GM19043 (cell line): ENCODE data around the gene CCL4.
A peak's percentile ranks its signal among the peaks of the same experiment; 100 is the strongest.
"Not testable (repeated sequence)": the region's sequence is repeated elsewhere in the genome, so short reads cannot be mapped to it uniquely, and the experiment has no call there.

Experiments used
- ATAC-seq: cut with Tn5 transposase; IDR thresholded peaks from one replicate; pipeline ENCODE4 v1.9.1; 2021; ENCODE audit warnings: low read depth; ENCODE audit not compliant: unreplicated experiment

CCL4 gene

GRCh38 chr17:36103401-36103975, at the start of gene CCL4:
Gene CCL4 (plus strand): TSS chr17:36103827. CDS start chr17:36103906, 79 bp downstream.
- ATAC-seq = peak; percentile 83

DNA sequence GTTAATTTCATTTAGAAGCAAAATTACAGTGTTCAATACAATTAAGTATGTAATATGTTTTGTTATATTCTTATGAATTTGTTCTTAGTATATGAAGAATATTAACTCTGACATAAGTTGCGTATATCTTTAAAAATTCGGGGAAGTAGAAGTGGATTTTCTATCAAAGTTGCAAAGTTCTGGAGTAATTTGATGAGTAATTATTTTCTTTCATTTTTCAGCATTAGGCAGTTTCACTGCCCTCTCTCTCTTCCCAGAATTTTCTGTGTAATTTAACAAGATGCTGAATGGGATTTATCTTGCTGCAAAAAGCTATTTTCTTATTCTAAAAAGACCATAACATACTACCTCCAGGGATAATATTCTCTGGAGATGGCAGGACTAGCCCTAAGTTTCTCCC, 48.5 kb upstream of the CCL4 start:
- no peak for ATAC-seq

DNA sequence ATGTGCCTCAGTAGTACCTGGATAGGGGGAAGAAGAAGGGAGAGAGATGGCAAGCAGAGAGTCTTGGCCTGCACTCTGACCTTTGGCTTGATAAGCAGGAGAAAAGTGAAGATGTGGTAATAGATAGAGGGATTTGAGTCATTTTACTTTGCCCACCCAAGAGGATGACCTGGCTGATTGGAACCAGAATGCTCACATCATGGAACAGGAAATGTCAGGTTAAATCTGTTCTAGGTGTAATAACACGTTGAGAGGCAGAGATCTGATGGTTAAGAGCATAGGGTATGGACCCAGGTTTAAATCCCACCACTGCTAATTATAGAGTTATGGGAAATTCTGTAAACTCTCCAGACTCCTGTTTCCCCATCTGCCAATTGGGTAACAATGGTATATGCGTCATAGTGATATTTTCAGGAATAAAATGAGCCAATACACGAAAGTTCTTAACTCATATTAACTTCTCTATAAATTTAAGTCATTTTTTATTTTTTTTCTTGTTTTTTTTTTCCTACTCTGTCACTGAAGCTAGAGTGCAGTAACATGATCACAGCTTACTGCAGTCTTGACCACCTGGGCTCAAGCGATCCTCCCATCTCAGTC, 47.6 kb upstream of the CCL4 start:
- ATAC-seq = no peak

DNA sequence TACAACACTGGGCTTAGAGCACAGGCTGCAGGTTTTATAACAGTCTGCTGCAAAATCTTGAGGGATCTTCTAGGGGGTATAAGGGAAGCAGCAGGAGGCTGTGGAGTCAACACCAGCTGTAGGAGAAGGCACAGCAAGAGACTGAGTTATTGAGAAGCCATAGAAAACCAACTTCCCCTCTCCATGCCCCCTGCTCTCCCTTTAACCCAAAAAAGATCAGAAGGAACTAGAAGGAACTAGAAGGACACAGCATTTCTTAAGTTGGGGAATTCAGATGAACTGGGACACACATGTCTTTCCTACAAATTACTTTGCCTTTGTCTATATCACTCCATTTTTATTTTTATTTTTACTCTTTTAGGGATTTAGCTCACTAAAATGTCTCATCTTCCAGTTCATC, 45.7 kb upstream of the CCL4 start:
- no peak for ATAC-seq

DNA sequence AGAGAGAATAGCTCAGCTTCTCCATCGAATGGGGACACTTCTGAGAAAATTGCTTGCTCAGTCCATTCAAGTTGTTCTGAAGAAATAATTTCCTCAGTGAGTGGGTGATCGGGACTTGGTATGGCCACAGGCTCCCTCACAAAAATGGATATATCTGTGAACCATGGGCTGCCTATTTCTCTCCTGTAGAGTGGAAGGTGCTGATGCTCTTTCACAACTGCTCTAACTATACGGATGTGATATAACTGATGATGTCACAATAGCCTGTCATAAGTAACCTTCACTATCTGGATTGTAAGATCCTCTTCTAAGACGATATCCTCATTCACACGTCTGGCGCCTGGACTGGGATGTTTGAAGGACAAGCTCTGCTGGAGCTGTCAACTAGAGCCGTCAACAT, 44.2 kb upstream of the CCL4 start:
- no peak for ATAC-seq

DNA sequence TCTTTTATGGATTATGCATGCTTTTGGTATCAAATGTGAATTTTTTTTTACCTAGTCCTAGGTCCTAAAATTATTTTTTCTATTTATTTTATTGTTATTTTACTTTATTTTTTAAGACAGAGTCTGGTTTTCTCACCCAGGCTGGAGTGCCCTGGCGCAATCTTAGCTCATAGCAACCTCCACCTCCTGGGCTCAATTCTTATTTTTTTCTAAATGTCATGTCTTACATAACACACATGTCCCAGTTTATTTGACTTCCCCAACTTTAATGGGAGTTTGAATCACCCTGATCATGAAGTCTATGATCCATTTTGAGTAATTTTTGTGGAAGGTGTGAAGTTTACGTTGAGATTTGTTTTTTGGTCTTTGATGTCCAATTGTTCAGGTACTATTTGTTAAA, 42.8 kb upstream of the CCL4 start:
- no peak for ATAC-seq

DNA sequence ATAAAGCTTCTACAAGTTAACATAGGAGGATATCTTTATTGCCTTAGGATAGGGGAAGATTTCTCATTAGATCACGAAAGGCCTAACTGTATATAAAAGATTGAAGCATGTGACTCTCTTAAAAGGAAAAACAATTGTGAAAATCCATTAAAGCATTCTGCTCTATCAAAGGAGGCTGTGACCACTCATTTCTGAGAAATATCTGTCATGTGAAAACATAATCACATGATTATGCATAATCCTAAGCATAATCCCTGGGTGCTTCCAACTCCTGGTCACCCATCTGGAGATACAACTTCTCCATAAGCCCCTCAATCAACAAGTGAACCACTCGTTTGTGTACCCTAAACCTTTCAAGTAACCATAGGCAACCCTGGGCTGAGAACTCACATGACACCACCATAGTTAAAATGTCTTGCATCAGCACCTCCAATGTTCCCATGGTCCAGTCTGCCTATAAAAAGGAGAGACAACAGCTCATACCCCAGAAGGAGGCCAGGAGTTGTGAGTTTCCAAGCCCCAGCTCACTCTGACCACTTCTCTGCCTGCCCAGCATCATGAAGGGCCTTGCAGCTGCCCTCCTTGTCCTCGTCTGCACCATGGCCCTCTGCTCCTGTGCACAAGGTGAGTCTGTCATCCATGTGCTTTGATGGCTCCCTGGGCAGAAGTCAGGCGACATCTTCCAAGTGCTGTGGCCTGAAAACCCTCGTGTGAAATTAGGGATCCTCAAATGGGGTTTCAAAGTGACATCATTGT, 39.7 kb upstream of the CCL4 start, which contains the start of gene CCL18:
Gene CCL18, plus strand, starts transcription at position 487 of the 756 bp plus-strand sequence. Its CDS starts 71 bp downstream, at position 558.
- ATAC-seq = no peak

GRCh38 chr17:36066365-36066985, 37.2 kb upstream of the CCL4 start:
- ATAC-seq = no peak

DNA sequence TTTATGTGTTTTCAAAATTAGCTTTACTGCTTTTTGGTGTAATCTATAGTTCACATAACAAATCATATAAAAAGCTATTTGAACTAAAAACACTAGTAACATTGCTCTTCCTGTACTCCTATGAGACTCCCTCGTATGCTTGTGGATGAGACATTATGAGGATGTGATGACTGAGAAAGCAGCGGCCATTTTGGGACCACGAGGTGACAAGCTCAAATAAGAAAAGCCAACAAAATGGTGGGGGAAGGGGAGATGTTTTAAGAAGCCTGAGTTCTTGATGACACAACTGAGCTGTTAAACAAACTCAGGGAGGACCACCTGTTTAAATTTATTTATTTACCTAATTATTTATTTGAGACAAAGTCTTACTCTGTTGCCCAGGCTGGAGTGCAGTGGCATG, 35.1 kb upstream of the CCL4 start:
- no peak for ATAC-seq

DNA sequence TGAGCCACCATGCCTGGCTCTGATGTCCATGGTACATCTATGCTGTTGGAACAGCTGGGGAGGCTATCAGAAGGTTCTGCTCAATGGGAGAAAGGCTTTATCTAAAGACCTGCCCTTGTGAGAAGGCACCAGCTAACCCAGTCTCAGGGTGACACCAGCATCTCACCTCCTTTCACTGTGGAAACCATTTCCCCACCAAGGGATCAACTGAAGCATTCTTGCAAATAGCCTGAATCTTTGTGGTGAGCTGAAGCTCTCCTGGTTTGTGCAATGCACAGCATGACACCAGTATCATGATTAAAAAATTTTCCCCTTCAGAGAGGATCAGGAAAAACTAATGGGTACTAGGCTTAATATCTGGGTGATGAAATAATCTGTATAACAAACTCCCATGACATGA, 34.5 kb upstream of the CCL4 start:
- no peak for ATAC-seq

DNA sequence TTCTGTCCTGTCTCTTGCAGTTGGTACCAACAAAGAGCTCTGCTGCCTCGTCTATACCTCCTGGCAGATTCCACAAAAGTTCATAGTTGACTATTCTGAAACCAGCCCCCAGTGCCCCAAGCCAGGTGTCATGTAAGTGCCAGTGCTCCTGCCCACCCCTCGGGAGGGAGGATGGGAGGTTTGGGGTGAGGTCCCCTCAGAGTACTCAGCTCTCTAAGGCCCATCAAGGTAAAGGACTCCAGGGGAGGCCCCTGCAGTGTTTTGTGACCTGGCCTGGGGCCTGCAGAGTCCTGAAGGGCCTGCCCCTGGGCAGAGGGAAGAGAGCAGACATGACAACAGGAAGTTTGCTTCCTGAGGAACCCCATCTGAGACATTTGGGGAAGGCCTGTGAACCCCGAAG, 33.2 kb upstream of the CCL4 start:
- no peak for ATAC-seq

DNA sequence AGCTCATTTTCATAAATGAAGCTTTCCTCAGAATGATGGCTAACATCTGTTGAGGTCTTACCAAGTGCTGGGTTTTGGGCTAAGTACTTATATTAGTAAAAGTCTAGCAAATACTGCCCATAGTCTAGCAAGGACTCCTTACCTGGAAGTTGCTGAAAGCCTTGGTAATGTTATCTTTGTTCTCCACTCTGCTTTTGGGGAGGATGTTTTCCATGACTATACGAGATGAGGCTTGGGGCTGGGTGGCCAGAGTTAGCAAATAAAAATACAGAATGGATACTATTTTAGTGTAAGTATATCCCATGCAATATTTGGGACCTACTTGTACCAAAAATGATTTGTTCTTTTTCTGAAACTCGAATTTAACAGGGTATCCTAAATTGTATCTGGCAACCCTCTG, 31.9 kb upstream of the CCL4 start:
- ATAC-seq = no peak

GRCh38 chr17:36072431-36073121, 31.1 kb upstream of the CCL4 start:
- no peak for ATAC-seq

- ATAC-seq = no peak
Measured at GRCh38 chr17:36074365-36074764, 29.3 kb upstream of the CCL4 start.

GRCh38 chr17:36081681-36082471, 21.8 kb upstream of the CCL4 start:
- ATAC-seq = not testable (repeated sequence)

GRCh38 chr17:36082482-36083120, 21.0 kb upstream of the CCL4 start:
- ATAC-seq = peak; percentile 51

- not testable (repeated sequence) for ATAC-seq
Measured at GRCh38 chr17:36083691-36084090, 19.9 kb upstream of the CCL4 start.

- no peak for ATAC-seq
Measured at GRCh38 chr17:36085765-36086164, 17.9 kb upstream of the CCL4 start.

DNA sequence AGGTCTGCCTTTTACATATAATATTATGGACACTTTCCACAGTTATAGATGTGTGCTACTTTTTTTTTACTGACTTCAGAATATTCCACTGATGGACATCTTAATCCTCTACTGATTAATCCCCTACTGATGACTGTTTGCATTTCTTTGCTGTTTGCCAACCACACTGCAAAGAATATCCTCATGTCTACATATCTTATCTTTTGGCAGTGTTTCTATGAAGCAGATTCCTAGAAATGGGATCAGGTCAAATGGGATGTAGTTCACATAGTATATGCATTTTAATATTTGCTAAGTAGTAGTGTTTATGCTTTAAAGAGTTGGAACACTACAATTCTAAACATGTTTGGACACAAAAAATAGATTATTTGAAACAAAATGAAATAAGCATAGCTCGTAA, 16.8 kb upstream of the CCL4 start:
- ATAC-seq = no peak

DNA sequence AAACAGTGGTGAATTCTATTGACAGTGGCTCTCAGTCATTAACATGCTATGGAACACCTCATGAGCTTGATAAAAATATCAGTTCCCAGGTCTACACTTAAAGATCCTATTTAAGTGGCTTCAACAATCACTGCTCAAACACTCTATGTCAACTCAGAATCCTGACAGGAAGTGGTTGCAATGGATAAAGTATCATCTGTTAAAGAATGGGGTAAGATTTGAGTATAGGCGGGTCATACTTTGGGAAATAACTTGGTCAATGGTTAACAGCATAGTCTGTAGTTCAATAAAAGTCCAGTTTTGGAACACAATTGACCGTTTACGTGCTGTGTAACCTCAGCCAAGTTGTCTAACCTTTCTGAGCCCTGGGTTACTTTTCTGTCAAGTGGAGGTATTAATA, 16.2 kb upstream of the CCL4 start:
- not testable (repeated sequence) for ATAC-seq
